GM10266 (cell line): ENCODE data around the gene DCST2.

Experiments
- DNase-seq: peaks from one replicate; pipeline ENCODE4 v3.0.0; 2012; ENCODE audit errors: extremely low spot score
- CTCF ChIP-seq: IDR thresholded peaks from 2 replicates; pipeline ENCODE4 v1.5.1; 2012; ENCODE audit warnings: mild to moderate bottlenecking, low read depth; ENCODE audit not compliant: control insufficient read depth, insufficient read depth; ENCODE audit errors: missing control alignments

DCST2 gene

GRCh38 chr1:155019377-155020245, 14.0 kb downstream of the DCST2 start:
- no peak for TF ChIP-seq CTCF
- DNase-seq = no peak

GRCh38 chr1:155018617-155019348, 14.8 kb downstream of the DCST2 start:
- TF ChIP-seq CTCF = no peak
- no peak for DNase-seq

- DNase-seq = peak; percentile 61
- TF ChIP-seq CTCF = no peak
Observed at GRCh38 chr1:155017946-155018316, 15.7 kb downstream of the DCST2 start.

GRCh38 chr1:155017041-155017945, 16.3 kb downstream of the DCST2 start:
- peak; percentile 87 for DNase-seq
- peak; percentile 100 for TF ChIP-seq CTCF

GRCh38 chr1:155016231-155016831, 17.2 kb downstream of the DCST2 start:
- no peak for TF ChIP-seq CTCF
- DNase-seq = no peak

- no peak for DNase-seq
- TF ChIP-seq CTCF = no peak
Observed at GRCh38 chr1:155015527-155016230, 17.9 kb downstream of the DCST2 start.
